Stimulated activated CD4-positive, alpha-beta T cell treated with anti-CD3 and anti-CD28 coated beads, Interleukin-15, amount 100 ng/mL, for 24 hours (primary cell): ENCODE measurements around the gene RUNX2.

Source experiments
- DNase-seq: peaks from one replicate; pipeline ENCODE4 v3.0.0-alpha.2; 2020

Gene RUNX2

GRCh38 chr6:45491048-45491735, 163.1 kb downstream of the RUNX2 start:
- DNase-seq: no peak

GRCh38 chr6:45491874-45492273, 163.7 kb downstream of the RUNX2 start:
- no peak for DNase-seq

GRCh38 chr6:45493761-45494160, 165.6 kb downstream of the RUNX2 start:
- DNase-seq: no peak

- peak; percentile 19 for DNase-seq
Observed at GRCh38 chr6:45494416-45495135, 166.4 kb downstream of the RUNX2 start.

GRCh38 chr6:45495429-45496084, 167.4 kb downstream of the RUNX2 start:
- DNase-seq: peak; percentile 22

- DNase-seq: no peak
Observed at GRCh38 chr6:45496085-45496433, 167.9 kb downstream of the RUNX2 start.

- no peak for DNase-seq
Observed at GRCh38 chr6:45498591-45498990, 170.5 kb downstream of the RUNX2 start.

- no peak for DNase-seq
Observed at GRCh38 chr6:45500924-45501816, 173.0 kb downstream of the RUNX2 start.

- DNase-seq: no peak
Observed at GRCh38 chr6:45502456-45502855, 174.3 kb downstream of the RUNX2 start.

- no peak for DNase-seq
Observed at GRCh38 chr6:45504947-45505346, 176.8 kb downstream of the RUNX2 start.

- DNase-seq: no peak
Observed at GRCh38 chr6:45505470-45505869, 177.3 kb downstream of the RUNX2 start.

- DNase-seq: no peak
Observed at GRCh38 chr6:45507186-45507585, 179.1 kb downstream of the RUNX2 start.

GRCh38 chr6:45509426-45509825, 181.3 kb downstream of the RUNX2 start:
- DNase-seq: no peak

GRCh38 chr6:45512717-45513116, 184.6 kb downstream of the RUNX2 start:
- no peak for DNase-seq

GRCh38 chr6:45513213-45513618, 185.1 kb downstream of the RUNX2 start:
- DNase-seq: no peak

GRCh38 chr6:45513843-45514242, 185.7 kb downstream of the RUNX2 start:
- no peak for DNase-seq

GRCh38 chr6:45514454-45515230, 186.5 kb downstream of the RUNX2 start:
- no peak for DNase-seq

- no peak for DNase-seq
Observed at GRCh38 chr6:45518013-45518720, 190.0 kb downstream of the RUNX2 start.

- DNase-seq: no peak
Observed at GRCh38 chr6:45521226-45521625, 193.1 kb downstream of the RUNX2 start.

GRCh38 chr6:45522486-45522885, 194.4 kb downstream of the RUNX2 start:
- DNase-seq: no peak

- DNase-seq: no peak
Observed at GRCh38 chr6:45527210-45527609, 199.1 kb downstream of the RUNX2 start.
